Vagina (tissue), 2 donors: ENCODE results near the gene CMTM1.
"Not testable (repeated sequence)": the region's sequence is repeated elsewhere in the genome, so short reads cannot be mapped to it uniquely, and the experiment has no call there.

ENCODE experiments used
- CTCF ChIP-seq, 3 experiments: fragments of 450-650 bp in 2 of 3; fragments of 200-600 bp in 1 of 3; sonication (generic) in 1 of 3; IDR thresholded peaks; one replicate each; pipeline ENCODE4 v1.5.1; 2017 to 2019; ENCODE audit warnings: antibody characterized with exemption in 3 of 3, mild to moderate bottlenecking in 2 of 3, moderate library complexity in 2 of 3
- POLR2AphosphoS5 ChIP-seq, 2 donors: sonication (generic); formaldehyde crosslinking; IDR thresholded peaks; one replicate each; pipeline ENCODE4 v1.9.0; 2017; ENCODE audit warnings: antibody characterized with exemption in 2 of 2, mild to moderate bottlenecking in 2 of 2, low read depth in 1 of 2; ENCODE audit not compliant: insufficient read depth in 1 of 2

- not testable (repeated sequence) for TF ChIP-seq CTCF (IDR thresholded peaks at IDR 0.05); POLR2AphosphoS5 (IDR thresholded peaks at IDR 0.05; ENCODE audit: insufficient read depth in 1 of 2, low read depth in 1 of 2)
These were observed 45.7 kb downstream of the CMTM1 start for GRCh38 chr16:66611911-66612310.
